ENCODE data around the gene AEN.
"Not testable (repeated sequence)": the region's sequence is repeated elsewhere in the genome, so short reads cannot be mapped to it uniquely, and the experiment has no call there.

AEN gene

DNA sequence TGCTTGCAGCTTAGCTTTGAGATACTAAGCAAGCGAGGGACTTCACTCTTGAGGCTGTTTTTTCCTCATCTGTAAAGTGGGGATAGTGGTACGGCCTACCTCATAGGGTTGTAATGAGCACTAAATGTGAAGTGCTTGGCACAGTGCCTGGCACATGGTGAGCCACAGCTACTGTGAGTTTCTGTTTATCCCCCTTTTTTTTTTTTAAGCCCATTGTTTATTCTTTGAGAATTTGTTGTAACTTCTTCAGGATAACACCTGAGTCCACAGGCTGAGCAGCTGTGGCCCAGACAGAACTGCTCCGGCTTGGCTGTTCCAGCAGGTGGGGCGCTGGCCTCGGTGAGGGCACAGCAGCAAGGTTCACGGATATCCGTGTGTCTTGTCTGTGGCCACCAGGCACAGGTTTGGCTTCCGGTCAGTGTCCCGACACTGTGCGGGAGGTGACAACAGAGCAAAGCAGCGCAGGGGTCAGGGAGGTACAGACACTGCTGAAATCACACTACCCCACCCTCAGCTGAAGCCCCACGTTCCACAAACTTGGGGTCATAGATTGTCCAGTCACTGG lies 10.4 kb downstream of the AEN start:
- no peak for DNase-seq

DNA sequence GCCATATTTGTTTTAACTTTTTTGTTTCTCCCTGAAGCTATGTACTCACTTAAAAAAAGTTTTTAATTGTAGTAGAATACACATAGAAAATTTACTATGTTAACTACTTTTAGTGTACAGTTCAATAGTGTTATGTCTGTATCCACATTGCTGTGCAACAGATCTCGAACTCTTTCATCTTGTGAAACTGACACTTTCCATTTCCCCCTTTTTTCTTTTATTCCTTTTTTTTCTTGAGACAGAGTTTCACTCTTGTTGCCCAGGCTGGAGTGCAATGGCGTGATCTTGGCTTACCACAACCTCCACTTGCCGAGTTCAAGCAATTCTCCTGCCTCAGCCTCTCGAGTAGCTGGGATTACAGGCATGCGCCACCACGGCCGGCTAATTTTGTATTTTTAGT lies 11.7 kb downstream of the AEN start:
- not testable (repeated sequence) for DNase-seq

DNA sequence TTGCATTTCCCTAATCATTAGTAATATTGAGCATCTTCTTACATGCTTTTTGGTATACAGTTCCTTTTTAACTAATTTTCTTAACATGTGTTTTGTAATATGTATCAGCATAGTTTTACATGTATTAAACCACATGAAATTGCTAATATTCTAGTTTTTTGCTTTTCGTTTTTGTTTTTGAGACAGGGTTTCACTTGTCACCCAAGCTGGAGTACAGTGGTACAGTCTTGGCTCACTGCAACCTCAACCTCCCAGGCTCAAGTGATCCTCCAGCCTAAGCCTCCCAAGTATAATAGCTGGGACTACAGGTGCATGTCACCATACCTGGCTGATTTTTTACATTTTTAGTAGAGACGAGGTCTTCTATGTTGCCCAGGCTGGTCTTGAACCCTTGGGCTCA lies 13.3 kb downstream of the AEN start:
- no peak for DNase-seq

- DNase-seq, result peak; percentile 77
Measured at GRCh38 chr15:88635318-88635717, 14.2 kb downstream of the AEN start.

DNA sequence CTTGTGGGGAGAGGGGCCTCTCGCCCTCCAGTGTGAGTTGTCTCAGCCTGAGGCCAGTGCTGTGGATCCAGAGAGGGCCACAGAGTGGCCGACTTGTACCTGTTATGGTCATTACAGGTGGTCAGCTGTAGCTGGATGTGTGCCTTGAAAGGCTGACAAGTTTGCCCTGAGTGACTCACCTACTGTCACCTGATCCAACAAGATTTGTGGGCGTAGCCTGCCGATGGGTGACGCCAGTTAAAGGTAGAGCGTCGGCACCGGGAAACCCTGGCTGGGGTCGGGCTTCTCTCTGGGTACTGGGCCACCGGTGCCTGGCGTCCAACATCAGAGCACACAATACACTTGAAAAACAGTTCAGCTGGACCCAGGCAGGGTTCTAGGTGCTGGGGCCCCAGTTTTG lies 14.9 kb downstream of the AEN start:
- DNase-seq, result peak; percentile 83

DNA sequence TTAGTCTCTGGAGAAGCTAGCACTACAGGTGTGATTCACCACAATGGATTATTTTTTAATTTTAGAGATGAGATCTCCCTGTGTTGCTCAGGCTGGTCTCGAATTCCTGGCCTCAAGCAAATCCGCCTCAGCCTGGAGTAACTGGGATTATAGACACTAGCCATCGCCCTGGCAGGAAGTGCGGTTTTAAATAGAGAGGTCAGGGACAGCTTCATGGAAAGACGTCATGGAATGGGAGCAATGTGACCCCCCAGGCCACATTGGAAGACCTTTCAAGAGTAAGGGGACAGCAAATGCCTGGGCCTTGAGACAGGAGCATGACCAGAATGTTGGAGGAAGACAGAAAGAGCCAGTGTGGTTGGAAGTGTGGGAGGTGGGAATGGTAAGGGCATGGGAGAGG lies 15.5 kb downstream of the AEN start:
- no peak for DNase-seq

- DNase-seq, result no peak
Measured at GRCh38 chr15:88637436-88637835, 16.3 kb downstream of the AEN start.

DNA sequence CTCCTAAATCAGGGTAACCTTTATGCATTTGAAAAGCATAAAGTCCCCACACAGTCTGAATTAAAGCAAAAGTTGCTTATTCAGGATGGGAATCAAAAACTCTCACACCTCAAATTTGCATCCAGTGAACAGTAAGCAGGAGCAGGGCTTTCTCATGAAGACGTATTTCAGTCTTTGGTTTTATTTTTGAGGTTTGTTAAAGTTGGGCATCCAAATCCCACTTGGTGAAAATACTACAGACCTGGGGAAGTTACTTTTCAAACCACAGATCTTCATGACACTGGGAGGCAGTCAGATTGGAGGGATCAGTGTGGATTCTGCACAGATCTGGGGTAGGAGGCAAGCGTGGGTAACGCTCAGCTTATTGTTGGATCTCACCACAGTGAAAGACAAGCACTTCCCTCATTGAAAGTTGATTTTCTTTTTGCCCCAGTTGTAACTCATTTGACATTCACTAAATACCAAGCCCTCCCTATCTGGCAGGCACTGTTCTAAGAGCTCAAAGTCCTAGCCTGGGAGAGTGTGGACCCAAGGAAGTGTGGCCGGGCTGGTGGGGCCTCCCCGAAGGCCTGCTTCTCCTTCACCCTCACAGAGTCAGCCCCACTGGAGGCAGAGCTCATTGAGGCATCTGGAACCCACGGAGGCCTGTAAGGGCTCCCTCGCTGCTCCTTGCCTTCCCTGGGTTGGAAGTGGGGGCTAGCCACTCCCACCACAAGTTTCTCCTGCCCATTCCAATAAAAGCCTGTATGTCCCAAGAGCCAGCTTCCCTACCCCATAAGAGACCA lies 16.9 kb downstream of the AEN start:
- DNase-seq, result no peak

DNA sequence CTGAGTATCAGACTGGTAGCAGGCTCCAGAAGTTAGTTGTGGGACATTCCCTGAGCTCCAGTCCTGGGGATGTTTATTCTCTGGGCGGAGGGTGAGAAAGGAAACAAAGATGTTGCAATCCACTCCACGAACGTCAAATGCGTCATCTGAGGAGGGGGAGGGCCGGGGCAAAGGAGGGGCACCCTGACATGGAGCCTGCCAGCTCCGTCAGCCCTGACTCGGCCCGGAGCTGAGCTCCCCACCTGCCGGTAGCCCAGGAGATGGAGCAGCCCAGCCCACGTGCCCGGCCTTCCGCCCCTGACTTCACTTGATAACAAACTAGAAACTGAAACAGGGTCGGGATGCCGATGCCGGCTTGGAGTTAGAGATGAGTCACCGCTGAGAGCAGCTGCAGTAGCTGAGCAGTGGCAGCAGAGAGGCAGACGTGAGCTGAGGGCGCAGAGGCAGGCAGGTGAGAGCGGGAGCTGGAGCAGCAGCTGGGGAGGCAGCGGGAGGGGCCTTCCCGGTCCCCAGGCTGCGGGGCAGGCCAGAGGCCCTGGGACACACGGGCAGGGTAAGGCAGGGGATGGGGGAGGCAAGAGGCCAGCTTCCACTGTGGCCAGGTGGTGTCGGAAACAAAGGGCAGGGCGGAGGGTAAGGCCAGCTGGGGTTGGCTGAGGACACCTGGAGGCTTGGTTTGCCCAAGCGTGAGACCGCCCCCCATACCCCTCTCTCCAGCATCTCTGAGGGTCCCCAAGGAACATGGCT lies 17.7 kb downstream of the AEN start, which contains the start of gene ISG20:
Gene ISG20, plus strand, starts transcription at position 391 of the 747 bp plus-strand sequence. Its CDS starts 351 bp downstream, at position 742.
- peak; percentile 99 for DNase-seq

- no peak for DNase-seq
Measured at GRCh38 chr15:88641959-88642452, 20.9 kb downstream of the AEN start.

GRCh38 chr15:88642514-88642913 lies 21.4 kb downstream of the AEN start:
- not testable (repeated sequence) for DNase-seq

DNA sequence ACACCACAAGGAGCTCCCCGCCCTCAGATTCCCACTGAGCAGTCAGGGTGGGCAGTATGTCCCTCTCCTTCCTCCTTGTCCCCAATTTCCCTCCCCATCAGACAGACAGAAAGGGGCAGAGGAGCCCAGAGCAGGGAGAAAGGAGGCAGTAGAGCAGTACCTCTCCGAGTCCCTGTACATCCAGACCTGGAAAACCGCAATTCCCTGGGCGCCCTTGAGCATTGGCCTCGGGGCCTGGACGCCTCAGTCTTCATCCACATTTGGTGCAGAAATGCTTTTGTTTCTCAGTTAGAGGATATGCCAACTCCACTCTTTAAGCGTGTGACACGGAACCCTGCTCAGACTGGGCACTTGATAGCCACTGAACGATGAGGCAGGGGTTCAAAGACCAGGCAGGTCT lies 23.6 kb downstream of the AEN start:
- no peak for DNase-seq

DNA sequence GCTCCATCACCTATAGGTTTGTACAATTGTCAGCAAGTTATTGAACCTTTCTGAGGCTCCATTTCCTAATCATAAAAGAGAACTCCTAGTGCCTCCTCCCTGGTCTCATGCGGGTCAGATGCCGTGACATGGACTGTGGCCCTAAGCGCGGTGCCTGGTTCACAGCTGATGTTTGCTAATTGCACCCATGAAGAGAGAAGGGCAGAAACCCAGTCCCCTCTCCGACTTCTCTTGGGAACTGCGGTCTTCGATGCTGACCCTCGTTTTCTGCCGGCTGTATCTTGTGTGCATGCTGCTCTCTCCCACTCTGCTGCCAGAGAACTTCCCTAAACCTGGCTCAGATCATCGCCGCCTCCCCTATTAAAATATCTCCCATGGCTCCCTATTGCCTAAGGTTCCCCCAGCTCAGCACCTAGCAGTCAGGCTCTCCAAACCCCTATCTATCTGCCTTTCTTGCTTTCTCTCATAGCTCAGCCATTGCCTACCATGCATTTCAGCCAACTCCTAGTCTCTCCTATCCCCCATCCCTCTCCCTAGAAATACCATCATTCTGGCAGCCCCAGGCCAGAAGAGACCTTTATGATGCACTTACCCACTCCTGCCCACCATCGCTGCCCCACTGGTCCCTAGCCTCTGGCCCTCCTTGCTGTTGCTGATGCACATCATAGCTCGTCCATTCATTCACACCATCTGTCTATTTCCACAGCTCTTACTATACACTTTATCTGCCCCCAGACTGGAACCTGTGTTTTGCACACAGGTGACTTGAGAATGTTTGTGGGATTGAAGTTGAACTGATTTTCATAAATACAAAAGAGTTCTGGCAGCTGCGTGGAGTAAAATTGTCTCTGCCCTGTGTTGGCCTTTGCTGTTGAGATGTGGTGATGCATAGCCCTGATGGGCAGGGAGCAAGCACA lies 24.3 kb downstream of the AEN start:
- no peak for DNase-seq

GRCh38 chr15:88646088-88646405 lies 24.9 kb downstream of the AEN start:
- no peak for DNase-seq

- DNase-seq, result no peak
Measured at GRCh38 chr15:88646951-88647350, 25.8 kb downstream of the AEN start.

GRCh38 chr15:88647351-88648105 lies 26.4 kb downstream of the AEN start:
- no peak for DNase-seq

- DNase-seq, result no peak
Measured at GRCh38 chr15:88648357-88649214, 27.4 kb downstream of the AEN start.

GRCh38 chr15:88649286-88649733 lies 28.2 kb downstream of the AEN start:
- peak; percentile 69 for DNase-seq

DNA sequence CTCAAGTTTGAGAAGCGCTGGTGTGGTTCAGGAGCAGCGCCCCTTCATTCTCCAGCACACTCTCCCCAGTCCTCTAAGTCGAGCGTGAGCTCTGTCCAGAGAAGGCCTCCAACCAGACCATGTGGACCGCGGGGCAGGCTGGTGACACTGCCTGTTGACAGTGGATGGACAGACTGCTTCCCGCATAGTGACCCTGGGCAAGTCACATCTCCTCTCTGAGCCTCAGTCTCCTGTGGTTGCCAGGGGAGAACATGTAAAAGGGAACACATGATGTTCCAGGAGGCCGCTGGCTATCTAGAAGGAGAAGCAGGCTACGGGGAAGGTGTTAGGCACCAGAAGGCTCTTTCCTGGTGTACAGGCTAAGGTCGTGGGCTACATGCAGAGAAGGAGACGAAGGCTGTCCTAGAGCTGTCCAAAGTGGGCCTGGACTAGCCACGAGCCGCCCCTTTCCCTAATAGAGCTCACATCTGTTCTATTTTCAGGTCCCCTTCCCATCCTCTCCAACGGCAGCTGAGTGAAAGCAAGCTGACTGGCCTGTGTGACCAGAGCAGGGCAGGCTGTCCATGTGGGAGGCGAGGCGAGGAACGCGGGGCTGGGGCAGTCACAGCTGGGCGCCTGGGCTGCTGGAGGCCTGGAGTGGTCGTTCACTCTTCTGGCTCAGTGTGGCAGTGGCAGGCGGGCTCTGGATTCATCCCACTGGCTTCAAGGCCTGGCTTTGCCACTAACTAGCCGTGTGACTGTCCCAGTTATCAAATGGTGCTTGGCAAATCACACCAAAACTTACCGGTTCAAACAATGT lies 28.8 kb downstream of the AEN start:
- no peak for DNase-seq

- DNase-seq, result no peak
Measured at GRCh38 chr15:88650556-88650955, 29.4 kb downstream of the AEN start.

Data from central memory CD4-positive, alpha-beta T cell (primary cell).